LNCaP clone FGC (cell line): ENCODE data around the gene RNF224.
A peak's percentile ranks its signal among the peaks of the same experiment; 100 is the strongest.

ENCODE experiments used
- DNase-seq: peaks from one replicate; pipeline ENCODE4 v3.0.0-alpha.2; 2011; ENCODE audit warnings: low read depth
- H3K4me3 ChIP-seq: 2 replicates; pipeline ENCODE4 v1.5.1; 2011; ENCODE audit warnings: mild to moderate bottlenecking, low read depth, low read length, control low read depth
- TF ChIP-seq, protein P1 (sequence below): IDR thresholded peaks from 2 replicates; pipeline ENCODE4 v1.5.1; 2012; ENCODE audit warnings: mild to moderate bottlenecking; ENCODE audit not compliant: control insufficient read depth, insufficient read depth; ENCODE audit errors: extremely low read depth

Gene RNF224

DNA sequence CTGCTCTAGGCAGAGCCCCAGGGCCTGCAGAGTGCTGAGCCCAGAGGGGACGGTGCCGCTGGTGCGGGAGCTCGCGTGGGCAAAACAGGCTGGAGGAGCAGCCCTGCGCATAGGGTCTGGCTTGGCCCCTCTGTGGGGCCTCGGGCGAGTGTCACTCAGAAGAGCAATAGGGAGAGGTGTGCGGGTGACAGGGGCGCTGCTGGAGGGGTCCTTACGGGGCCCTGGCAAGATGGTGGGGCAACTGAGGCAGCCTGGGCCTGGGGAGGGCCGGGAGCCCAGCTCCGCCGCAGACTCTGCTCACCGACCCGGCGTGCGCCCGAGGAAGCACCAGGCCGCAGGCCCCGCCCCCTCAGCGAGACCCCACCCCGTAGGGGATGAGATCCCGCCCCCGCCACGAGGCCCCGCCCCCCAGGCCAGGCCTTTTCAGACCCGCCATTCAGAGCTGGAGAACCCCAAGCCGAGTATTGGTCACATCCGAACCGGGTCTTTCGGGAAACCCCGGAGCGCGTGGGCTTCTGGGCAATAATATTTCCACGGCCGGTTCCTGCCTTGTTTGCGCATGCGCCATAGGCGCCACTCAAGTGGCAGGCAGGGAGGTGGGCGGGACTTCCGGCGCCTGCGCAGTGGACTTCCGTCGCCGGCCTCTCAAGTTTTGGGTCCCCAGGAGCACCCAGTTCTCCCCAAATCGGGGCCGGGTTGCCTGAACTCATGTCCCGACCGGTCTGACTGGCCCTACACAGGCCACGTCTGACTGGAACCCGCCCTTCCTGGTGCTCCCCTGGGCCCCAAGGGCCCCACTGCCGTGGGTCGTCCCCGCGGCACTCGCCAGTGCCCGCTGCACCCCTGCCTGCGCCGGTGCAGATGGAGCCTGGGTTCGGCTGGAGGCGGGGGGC, 4.0 kb upstream of the RNF224 start:
- H3K4me3 ChIP-seq: peak overlapping the region; percentile 58
- TF ChIP-seq, protein P1, sequence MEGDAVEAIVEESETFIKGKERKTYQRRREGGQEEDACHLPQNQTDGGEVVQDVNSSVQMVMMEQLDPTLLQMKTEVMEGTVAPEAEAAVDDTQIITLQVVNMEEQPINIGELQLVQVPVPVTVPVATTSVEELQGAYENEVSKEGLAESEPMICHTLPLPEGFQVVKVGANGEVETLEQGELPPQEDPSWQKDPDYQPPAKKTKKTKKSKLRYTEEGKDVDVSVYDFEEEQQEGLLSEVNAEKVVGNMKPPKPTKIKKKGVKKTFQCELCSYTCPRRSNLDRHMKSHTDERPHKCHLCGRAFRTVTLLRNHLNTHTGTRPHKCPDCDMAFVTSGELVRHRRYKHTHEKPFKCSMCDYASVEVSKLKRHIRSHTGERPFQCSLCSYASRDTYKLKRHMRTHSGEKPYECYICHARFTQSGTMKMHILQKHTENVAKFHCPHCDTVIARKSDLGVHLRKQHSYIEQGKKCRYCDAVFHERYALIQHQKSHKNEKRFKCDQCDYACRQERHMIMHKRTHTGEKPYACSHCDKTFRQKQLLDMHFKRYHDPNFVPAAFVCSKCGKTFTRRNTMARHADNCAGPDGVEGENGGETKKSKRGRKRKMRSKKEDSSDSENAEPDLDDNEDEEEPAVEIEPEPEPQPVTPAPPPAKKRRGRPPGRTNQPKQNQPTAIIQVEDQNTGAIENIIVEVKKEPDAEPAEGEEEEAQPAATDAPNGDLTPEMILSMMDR: no peak
- DNase-seq: peak; percentile 94

DNA sequence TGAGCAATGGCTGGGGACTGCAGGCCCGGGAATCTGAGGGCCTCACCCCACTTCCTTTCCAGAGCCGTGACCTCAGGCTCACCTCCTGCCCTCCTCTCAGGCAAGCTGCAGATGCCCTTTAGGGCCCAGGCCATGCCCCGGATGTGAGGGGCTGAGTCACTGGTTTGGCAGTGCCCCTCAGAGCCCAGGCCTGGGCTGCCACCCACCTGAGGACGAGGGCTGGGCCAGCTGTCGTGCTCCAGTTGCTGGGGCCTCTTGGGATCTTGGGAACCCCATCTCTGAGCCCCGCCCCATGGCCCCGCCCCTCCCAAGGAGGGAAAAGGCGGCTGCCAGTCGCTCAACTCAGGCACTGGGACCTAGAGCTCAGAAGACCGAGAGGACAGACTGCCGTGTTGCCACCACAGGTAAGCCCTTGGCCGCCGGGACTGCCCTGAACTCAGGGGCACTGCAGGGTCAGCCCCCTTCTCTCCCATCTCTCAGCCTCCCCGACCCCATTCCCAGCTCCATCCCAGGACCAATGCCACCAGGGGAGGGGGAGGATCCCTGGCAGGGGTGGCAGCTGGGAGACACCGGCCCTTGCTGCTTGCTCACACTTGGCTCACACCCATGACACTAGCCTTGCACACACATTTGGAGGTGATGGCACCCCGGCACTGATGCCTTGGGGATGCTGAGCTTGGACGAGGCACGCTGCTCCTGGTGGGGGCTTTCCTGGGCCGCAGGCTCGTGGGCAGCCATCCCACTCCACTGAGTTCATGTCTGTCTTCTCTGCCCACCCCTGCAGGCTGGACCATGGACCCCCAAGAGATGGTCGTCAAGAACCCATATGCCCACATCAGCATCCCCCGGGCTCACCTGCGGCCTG, 2.2 kb upstream of the RNF224 start, which contains the start of gene CYSRT1:
Gene CYSRT1, plus strand, starts transcription at position 345 of the 865 bp plus-strand sequence. Its CDS starts 448 bp downstream, at position 793.
- peak within 1 kb of the TSS; percentile 58 for H3K4me3 ChIP-seq
- TF ChIP-seq, protein P1: no peak
- no peak for DNase-seq

DNA sequence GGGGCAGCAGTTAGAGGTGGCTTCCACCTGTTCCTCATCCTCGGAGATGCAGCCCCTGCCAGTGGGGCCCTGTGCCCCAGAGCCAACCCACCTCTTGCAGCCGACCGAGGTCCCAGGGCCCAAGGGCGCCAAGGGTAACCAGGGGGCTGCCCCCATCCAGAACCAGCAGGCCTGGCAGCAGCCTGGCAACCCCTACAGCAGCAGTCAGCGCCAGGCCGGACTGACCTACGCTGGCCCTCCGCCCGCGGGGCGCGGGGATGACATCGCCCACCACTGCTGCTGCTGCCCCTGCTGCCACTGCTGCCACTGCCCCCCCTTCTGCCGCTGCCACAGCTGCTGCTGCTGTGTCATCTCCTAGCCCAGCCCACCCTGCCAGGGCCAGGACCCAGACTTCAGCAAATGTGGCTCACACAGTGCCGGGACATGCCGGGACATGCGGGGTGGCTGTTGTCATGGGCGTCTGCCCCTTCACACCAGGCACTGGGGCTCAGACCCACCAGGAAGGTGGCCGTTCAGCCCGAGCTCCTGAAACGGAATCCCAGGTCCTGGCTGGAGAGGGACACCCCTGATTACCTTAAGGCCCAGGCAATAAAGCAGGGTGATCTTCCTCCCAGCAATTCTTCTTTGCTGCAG, 1.5 kb upstream of the RNF224 start:
- no peak for DNase-seq
- no peak overlapping the region for H3K4me3 ChIP-seq
- TF ChIP-seq, protein P1: no peak

DNA sequence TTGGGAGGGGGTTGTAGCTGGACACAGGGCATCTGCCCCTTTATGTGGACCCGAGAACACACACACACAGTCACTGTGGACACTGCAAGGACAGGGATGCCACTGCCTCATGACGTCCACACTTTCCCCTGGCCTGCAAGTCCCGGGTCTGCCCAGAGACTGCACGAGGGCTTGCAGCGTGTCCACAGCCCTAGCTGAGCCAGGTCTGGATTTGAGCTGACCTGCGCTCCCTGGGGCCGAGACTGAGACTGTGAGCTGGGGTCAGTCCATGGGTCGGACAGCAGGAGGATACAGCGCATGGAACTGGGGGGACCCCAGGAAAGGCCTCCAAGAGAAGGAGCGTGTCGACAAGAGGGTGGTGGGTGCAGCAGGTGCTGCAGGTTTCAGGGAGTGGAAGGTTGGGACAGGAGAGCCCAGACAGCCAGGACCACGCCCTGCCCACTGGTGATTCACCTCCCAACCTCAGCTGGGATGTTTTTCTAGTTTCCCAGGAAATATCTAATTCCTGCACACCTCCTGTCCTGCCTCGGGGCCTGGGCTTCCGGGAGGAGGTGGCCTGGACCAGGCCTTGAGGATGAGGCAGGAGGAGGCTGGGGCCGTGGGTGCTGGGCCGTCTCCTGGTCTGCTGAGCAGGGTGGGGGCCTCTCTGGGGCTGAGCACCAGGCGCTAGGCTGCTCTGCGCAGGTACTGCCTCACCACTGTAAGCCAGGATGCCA, 806 bp upstream of the RNF224 start:
- H3K4me3 ChIP-seq: peak overlapping the region; percentile 34; the same call in 1 of the 2 replicates
- DNase-seq: no peak
- TF ChIP-seq, protein P1: no peak

DNA sequence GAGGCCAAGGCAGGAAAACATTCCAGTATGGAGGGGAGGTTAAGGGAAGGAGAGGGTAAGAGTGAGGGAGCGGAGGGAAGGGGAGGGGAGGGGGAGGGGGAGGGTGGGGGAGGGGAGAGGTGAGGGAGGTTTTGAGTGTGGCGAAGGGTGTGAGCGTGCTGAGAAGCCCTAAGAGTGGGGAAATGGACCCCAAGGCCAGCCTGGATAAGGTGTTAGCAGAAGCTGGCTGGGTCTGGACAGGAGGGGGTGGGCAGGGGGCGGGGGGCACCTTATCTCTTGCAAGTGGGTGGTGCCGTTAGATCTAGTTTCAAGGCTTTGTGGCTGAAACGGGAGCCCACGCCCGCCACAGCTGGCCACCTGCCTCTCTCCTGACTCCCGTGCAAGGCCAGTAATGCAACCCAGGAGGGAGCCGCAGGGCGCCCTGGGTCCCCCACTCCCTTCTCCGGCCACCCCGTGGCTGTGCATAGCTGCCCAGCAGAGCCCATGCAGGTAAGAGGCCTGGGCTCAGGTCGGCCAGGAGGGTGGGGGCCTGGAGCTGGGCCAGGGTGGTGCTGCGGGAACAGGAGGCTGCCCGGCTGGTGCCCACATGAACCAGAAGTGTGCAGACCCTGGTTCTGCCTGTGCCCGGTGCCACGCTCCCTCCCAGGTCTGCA, 677 bp downstream of the RNF224 start:
- TF ChIP-seq, protein P1: no peak
- H3K4me3 ChIP-seq: no peak overlapping the region
- DNase-seq: no peak
